ENCODE measurements around the gene USH2A.

DNA sequence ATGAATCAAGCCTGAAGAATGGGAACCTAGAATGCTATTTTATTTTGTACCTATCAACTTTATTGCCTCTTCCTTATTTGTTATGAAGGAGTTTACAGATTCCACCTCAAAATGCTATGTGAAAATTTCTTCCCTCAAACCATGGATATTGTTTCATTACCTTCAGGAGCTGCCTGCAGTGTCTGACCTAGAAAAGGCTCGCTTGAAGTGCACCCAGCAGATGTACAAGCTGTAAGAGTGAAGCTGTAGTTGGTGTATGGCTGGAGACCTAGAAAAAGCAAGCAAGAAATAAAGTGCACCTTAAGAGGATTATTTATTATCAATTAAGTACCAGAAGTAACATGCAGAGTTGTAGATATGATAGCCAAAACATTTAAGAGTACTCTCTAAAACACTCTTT lies 656.7 kb downstream of the USH2A start:
- TF ChIP-seq, protein P1, sequence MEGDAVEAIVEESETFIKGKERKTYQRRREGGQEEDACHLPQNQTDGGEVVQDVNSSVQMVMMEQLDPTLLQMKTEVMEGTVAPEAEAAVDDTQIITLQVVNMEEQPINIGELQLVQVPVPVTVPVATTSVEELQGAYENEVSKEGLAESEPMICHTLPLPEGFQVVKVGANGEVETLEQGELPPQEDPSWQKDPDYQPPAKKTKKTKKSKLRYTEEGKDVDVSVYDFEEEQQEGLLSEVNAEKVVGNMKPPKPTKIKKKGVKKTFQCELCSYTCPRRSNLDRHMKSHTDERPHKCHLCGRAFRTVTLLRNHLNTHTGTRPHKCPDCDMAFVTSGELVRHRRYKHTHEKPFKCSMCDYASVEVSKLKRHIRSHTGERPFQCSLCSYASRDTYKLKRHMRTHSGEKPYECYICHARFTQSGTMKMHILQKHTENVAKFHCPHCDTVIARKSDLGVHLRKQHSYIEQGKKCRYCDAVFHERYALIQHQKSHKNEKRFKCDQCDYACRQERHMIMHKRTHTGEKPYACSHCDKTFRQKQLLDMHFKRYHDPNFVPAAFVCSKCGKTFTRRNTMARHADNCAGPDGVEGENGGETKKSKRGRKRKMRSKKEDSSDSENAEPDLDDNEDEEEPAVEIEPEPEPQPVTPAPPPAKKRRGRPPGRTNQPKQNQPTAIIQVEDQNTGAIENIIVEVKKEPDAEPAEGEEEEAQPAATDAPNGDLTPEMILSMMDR (IDR thresholded peaks at IDR 0.05): no peak
- TF ChIP-seq POLR2A (IDR thresholded peaks at IDR 0.05): no peak

All from testis (tissue), 2 donors.